Neural cell (in vitro differentiated cells): ENCODE data around the gene LRRC14B. TPM values are rescaled to one million over a fixed set of nuclear protein-coding genes. Genes with fewer than 3 reads are reported as not detected.

Source experiments
- H2AFZ ChIP-seq: fragments of 200-600, 300-800 bp; sonication (generic), shearing (Covaris generic); 2 replicates; pipeline ENCODE4 v1.6.0; 2014; ENCODE audit warnings: low read depth, mild to moderate bottlenecking, antibody characterized with exemption, low read length, moderate library complexity
- H3F3A ChIP-seq: fragments of 200-600 bp; shearing (Covaris generic); 2 replicates; pipeline ENCODE4 v1.6.1; 2016; ENCODE audit warnings: mild to moderate bottlenecking, moderate library complexity, mixed read lengths, antibody characterized with exemption, low read length; ENCODE audit not compliant: insufficient read depth, poor library complexity, severe bottlenecking
- H3K27ac ChIP-seq: fragments of 200-600, 300-800 bp; sonication (generic), shearing (Covaris generic); 2 replicates; pipeline ENCODE4 v1.5.1; 2014; ENCODE audit warnings: mild to moderate bottlenecking, low read length, moderate library complexity
- H3K27me3 ChIP-seq: fragments of 300-800, 200-600 bp; sonication (generic), shearing (Covaris generic); 2 replicates; pipeline ENCODE4 v1.6.0; 2014; ENCODE audit warnings: mild to moderate bottlenecking, low read depth, low read length, moderate library complexity; ENCODE audit not compliant: insufficient read depth
- H3K36me3 ChIP-seq: fragments of 300-800, 200-600 bp; sonication (generic), shearing (Covaris generic); 2 replicates; pipeline ENCODE4 v1.5.1; 2014; ENCODE audit warnings: mild to moderate bottlenecking, antibody characterized with exemption, low read length, moderate library complexity; ENCODE audit not compliant: insufficient read depth
- H3K4me2 ChIP-seq: fragments of 300-800, 200-600 bp; sonication (generic), shearing (Covaris generic); 2 replicates; pipeline ENCODE4 v1.6.0; 2014; ENCODE audit warnings: mild to moderate bottlenecking, low read length
- H3K4me3 ChIP-seq: fragments of 300-800, 200-600 bp; sonication (generic), shearing (Covaris generic); 2 replicates; pipeline ENCODE4 v1.5.1; 2014; ENCODE audit warnings: mild to moderate bottlenecking, low read length, moderate library complexity
- H3K79me2 ChIP-seq: fragments of 200-600 bp; shearing (Covaris generic); replicated peaks from 2 replicates; pipeline ENCODE4 v1.6.0; 2014; ENCODE audit warnings: mild to moderate bottlenecking, low read length, moderate library complexity; ENCODE audit not compliant: insufficient read depth
- H3K9ac ChIP-seq: fragments of 300-800, 200-600 bp; sonication (generic), shearing (Covaris generic); 2 replicates; pipeline ENCODE4 v1.6.1; 2016; ENCODE audit warnings: mild to moderate bottlenecking, low read length, mixed read lengths
- H3K9me2 ChIP-seq: fragments of 200-600 bp; shearing (Covaris generic); 2 replicates; pipeline ENCODE4 v1.6.1; 2016; ENCODE audit warnings: mild to moderate bottlenecking, low read length, mixed read lengths; ENCODE audit not compliant: insufficient read depth
- H3K9me3 ChIP-seq: fragments of 200-600, 300-800 bp; sonication (generic), shearing (Covaris generic); 2 replicates; pipeline ENCODE4 v1.6.1; 2016; ENCODE audit warnings: mild to moderate bottlenecking, mixed run types, low read length, moderate library complexity, mixed read lengths
- H4K20me1 ChIP-seq: fragments of 200-600 bp; shearing (Covaris generic); 2 replicates; pipeline ENCODE4 v1.6.1; 2016; ENCODE audit warnings: mild to moderate bottlenecking, mixed run types; ENCODE audit not compliant: insufficient read depth
- CTCF ChIP-seq: fragments of 450-650 bp; IDR thresholded peaks from 2 replicates; pipeline ENCODE4 v1.5.1; 2014; ENCODE audit warnings: antibody characterized with exemption, mild to moderate bottlenecking, moderate library complexity; ENCODE audit not compliant: poor library complexity, severe bottlenecking
- EP300 ChIP-seq: fragments of 450-650 bp; conservative IDR thresholded peaks from 2 replicates; pipeline ENCODE4 v1.6.1; 2014; ENCODE audit warnings: antibody characterized with exemption, mild to moderate bottlenecking, moderate library complexity; ENCODE audit not compliant: poor library complexity, severe bottlenecking
- EZH2 ChIP-seq: fragments of 200-600, 300-800 bp; shearing (Covaris generic), sonication (generic); IDR thresholded peaks from 2 replicates; pipeline ENCODE4 v1.6.1; 2014; ENCODE audit warnings: antibody characterized with exemption, low read length, borderline replicate concordance, mild to moderate bottlenecking; ENCODE audit not compliant: insufficient read depth, poor library complexity, severe bottlenecking
- MXI1 ChIP-seq: fragments of 450-650 bp; conservative IDR thresholded peaks from 2 replicates; pipeline ENCODE4 v1.6.1; 2014; ENCODE audit warnings: antibody characterized with exemption, mild to moderate bottlenecking; ENCODE audit not compliant: poor library complexity, severe bottlenecking
- POLR2AphosphoS5 ChIP-seq: IDR thresholded peaks from 2 replicates; pipeline ENCODE4 v1.6.1; 2012
- RAD21 ChIP-seq: fragments of 450-650 bp; conservative IDR thresholded peaks from 2 replicates; pipeline ENCODE4 v1.6.1; 2014; ENCODE audit warnings: antibody characterized with exemption, mild to moderate bottlenecking, moderate library complexity
- REST ChIP-seq: IDR thresholded peaks from 2 replicates; pipeline ENCODE4 v1.6.1; 2012; ENCODE audit warnings: borderline replicate concordance
- SMC3 ChIP-seq: fragments of 450-650 bp; conservative IDR thresholded peaks from 2 replicates; pipeline ENCODE4 v1.6.1; 2014; ENCODE audit warnings: antibody characterized with exemption, mild to moderate bottlenecking, moderate library complexity; ENCODE audit not compliant: poor library complexity
- TAF1 ChIP-seq: IDR thresholded peaks from 2 replicates; pipeline ENCODE4 v1.6.1; 2012; ENCODE audit warnings: low read depth
- polyA plus RNA-seq: library from polyadenylated mRNA; depleted of rRNA; stranded (reverse); fragments of >200 nt; gene quantifications from 2 replicates; pipeline ENCODE4 v1.2.3, GENCODE V29; 2014

Gene LRRC14B
- polyA plus RNA-seq, 1 donor from 2014 or later = not detected

DNA sequence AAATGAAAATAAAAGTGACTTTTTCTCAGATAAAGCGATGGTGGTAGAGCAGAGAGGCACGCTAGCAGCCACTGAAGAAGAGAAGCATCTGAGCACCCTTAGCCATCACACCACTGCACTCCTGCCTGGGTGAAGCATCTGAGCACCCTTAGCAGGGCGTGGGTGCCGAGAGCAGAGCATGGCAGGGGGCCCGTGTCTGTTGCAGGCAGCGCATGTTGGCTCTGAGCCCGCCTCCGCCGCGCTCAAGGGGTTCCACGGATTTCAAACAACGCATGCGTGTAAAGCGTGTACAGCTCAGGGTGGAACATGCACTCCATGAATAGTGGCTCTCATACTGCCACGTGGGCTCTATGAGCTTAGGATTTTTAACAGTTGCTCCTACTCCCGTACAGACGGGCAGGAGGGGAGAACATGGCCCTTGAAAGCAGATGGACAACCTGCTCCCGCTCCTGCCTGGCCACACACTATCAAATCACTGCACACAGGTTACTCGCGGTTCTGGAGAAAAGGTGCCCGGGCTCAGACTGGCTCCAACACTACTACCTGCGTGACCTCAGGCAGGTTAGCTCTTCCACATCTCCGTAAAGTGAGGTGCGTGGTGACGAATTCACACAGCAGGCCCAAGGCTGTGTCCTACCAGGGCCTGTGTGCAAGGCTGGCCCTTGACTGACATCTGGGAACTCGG, 12.1 kb downstream of the LRRC14B start:
- no peak overlapping the region for H3K27ac ChIP-seq
- H3F3A ChIP-seq = no peaks in the 10 kb centered on the region
- no peaks in the 10 kb centered on the region for H3K9me3 ChIP-seq
- no peaks in the 10 kb centered on the region for H4K20me1 ChIP-seq
- no peak overlapping the region for H3K9ac ChIP-seq
- no peaks in the 10 kb centered on the region for H3K9me2 ChIP-seq
- no peak overlapping the region for H3K4me3 ChIP-seq
- no peaks in the 10 kb centered on the region for H3K36me3 ChIP-seq
- TF ChIP-seq TAF1 (no peak), EZH2 (no peak), EP300 (no peak), RAD21 (no peak), CTCF (no peak), SMC3 (no peak), MXI1 (no peak), POLR2AphosphoS5 (no peak), REST (no peak)
- H3K79me2 ChIP-seq = peaks cover 8% of the 10 kb centered on the region
- H2AFZ ChIP-seq = no peak overlapping the region
- H3K4me2 ChIP-seq = no peak overlapping the region
- H3K27me3 ChIP-seq = no peaks in the 10 kb centered on the region

- no peaks in the 10 kb centered on the region for H4K20me1 ChIP-seq
These were observed 12.7 kb downstream of the LRRC14B start for GRCh38 chr5:204001-204400.

More at GRCh38 chr5:204001-204400, 12.7 kb downstream of the LRRC14B start:
- Histone ChIP-seq H2AFZ (no peak overlapping the region), H3K27ac (no peak overlapping the region), H3K27me3 (no peaks in the 10 kb centered on the region), H3K36me3 (no peaks in the 10 kb centered on the region), H3K9ac (no peak overlapping the region), H3K9me2 (no peaks in the 10 kb centered on the region), H3K4me3 (no peak overlapping the region), H3F3A (no peaks in the 10 kb centered on the region), H3K4me2 (no peak overlapping the region), H3K79me2 (peaks cover 13% of the 10 kb centered on the region), H3K9me3 (no peaks in the 10 kb centered on the region)
- TF ChIP-seq EZH2 (no peak), REST (no peak), TAF1 (no peak)
